PC-3 (cell line): ENCODE measurements around the gene WDR55. TPM values are rescaled to one million over a fixed set of nuclear protein-coding genes. Genes with fewer than 3 reads are reported as not detected.

Source experiments
- ATAC-seq: fragments of 200-7000 bp; cut with Tn5 transposase; 2 replicates; pipeline ENCODE4 v1.9.1; 2020; ENCODE audit warnings: mild to moderate bottlenecking, moderate library complexity
- BruUV-seq: library from RNA; stranded (reverse); fragments of 400-500 nt; replicated peaks from 2 replicates; lab custom pipeline; 2021; lab: Mats Ljungman, UMichigan
- CTCF ChIA-PET: fragments of 300-600 bp; sonication (Branson Sonifier 250); formaldehyde crosslinking; loops from one replicate; lab custom pipeline; 2022; ENCODE audit warnings: antibody characterized with exemption; lab: Charles Lee
- POLR2A ChIA-PET: fragments of 300-600 bp; sonication (Branson Sonifier 250); formaldehyde crosslinking; loops from one replicate; lab custom pipeline; 2022; ENCODE audit warnings: antibody characterized with exemption; ENCODE audit not compliant: unreplicated experiment; lab: Charles Lee
- DNase-seq: peaks from one replicate; pipeline ENCODE4 v3.0.0-alpha.2; 2015
- H2AFZ ChIP-seq: fragments of 300-600 bp; sonication (generic); 2 replicates; pipeline ENCODE4 v1.6.0; 2016; ENCODE audit warnings: antibody characterized with exemption, low read length
- H3F3A ChIP-seq: fragments of 300-600 bp; sonication (generic); one replicate; pipeline ENCODE4 v1.6.0; 2017; ENCODE audit warnings: antibody characterized with exemption, low read length, control low read depth, mild to moderate bottlenecking; ENCODE audit not compliant: unreplicated experiment
- H3K27ac ChIP-seq: fragments of 300-600 bp; sonication (generic); 2 replicates; pipeline ENCODE4 v1.5.1; 2016; ENCODE audit warnings: mild to moderate bottlenecking, low read length
- H3K27me3 ChIP-seq: fragments of 300-600 bp; sonication (generic); 2 replicates; pipeline ENCODE4 v1.6.1; 2016; ENCODE audit warnings: low read length, mixed read lengths
- H3K36me3 ChIP-seq: fragments of 300-600 bp; sonication (generic); 2 replicates; pipeline ENCODE4 v1.6.1; 2016; ENCODE audit warnings: low read depth, mixed run types, low read length, mixed read lengths
- H3K4me1 ChIP-seq: fragments of 300-600 bp; sonication (generic); 2 replicates; pipeline ENCODE4 v1.5.1; 2016; ENCODE audit warnings: low read length; ENCODE audit not compliant: insufficient read depth
- H3K4me2 ChIP-seq: fragments of 300-600 bp; sonication (generic); 2 replicates; pipeline ENCODE4 v1.6.0; 2016; ENCODE audit warnings: low read length
- H3K4me3 ChIP-seq: fragments of 300-600 bp; sonication (generic); 2 replicates; pipeline ENCODE4 v1.5.1; 2016; ENCODE audit warnings: mild to moderate bottlenecking, low read length, mixed read lengths
- H3K79me2 ChIP-seq: fragments of 300-600 bp; sonication (generic); 2 replicates; pipeline ENCODE4 v1.6.1; 2017; ENCODE audit warnings: low read length, mixed read lengths
- H3K9ac ChIP-seq: fragments of 300-600 bp; sonication (generic); 2 replicates; pipeline ENCODE4 v1.6.0; 2016; ENCODE audit warnings: mild to moderate bottlenecking, low read length
- H3K9me2 ChIP-seq: fragments of 300-600 bp; sonication (generic); replicated peaks from 2 replicates; pipeline ENCODE4 v1.6.1; 2016; ENCODE audit warnings: mixed run types, low read length, mixed read lengths
- H3K9me3 ChIP-seq: fragments of 300-600 bp; sonication (generic); 2 replicates; pipeline ENCODE4 v1.6.1; 2016; ENCODE audit warnings: low read length, mixed read lengths
- H4K20me1 ChIP-seq: fragments of 300-600 bp; sonication (generic); 2 replicates; pipeline ENCODE4 v1.6.1; 2016; ENCODE audit warnings: low read length, mixed read lengths
- EZH2 ChIP-seq: fragments of 300-600 bp; sonication (generic); IDR thresholded peaks from one replicate; pipeline ENCODE4 v1.6.1; 2017; ENCODE audit warnings: antibody characterized with exemption, mild to moderate bottlenecking, low read length; ENCODE audit not compliant: unreplicated experiment
- EZH2phosphoT487 ChIP-seq: fragments of 300-600 bp; sonication (generic); IDR thresholded peaks from 2 replicates; pipeline ENCODE4 v1.6.1; 2018; ENCODE audit warnings: mild to moderate bottlenecking, antibody characterized with exemption, low read length, borderline replicate concordance
- intact Hi-C: fragments of 100-400 bp; cut with micrococcal nuclease; formaldehyde crosslinking; loops from 2 replicates; pipeline ENCODE4 v1.9.0; 2023
- total RNA-seq: library from RNA; depleted of rRNA; stranded (reverse); fragments of >200 nt; gene quantifications from 2 replicates; pipeline ENCODE4 v1.2.3, GENCODE V29; 2014
- TF ChIP-seq, protein P1 (sequence below): fragments of 300-600 bp; sonication (generic); conservative IDR thresholded peaks from 2 replicates; pipeline ENCODE4 v1.5.1; 2017; ENCODE audit warnings: antibody characterized with exemption, low read depth, mild to moderate bottlenecking, low read length

WDR55 gene
- total RNA-seq, 1 experiment from 2014 or later = 21.2 TPM

DNA sequence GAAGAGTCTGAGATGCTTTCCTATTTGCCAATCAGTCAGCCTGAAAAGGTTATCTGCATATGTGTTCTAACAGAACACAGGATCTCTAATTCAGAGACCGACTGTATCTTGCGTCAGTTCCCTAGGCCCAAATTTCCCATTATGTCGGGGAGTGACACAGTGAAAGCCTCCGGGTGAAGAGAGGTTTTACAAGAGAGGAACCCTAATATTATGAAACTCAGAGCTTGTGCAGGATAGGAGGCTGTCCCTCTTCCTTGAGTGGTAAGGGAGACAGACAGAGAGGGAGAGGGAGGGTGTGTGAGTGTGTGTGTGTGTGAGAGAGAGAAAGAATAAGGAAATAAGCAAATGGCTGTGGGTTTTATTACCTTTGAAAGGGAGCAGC, 33.7 kb upstream of the WDR55 start:
- ATAC-seq (no peak), DNase-seq (no peak)
- Histone ChIP-seq H3F3A (no peaks in the 10 kb centered on the region), H4K20me1 (no peaks in the 10 kb centered on the region), H3K27ac (no peak overlapping the region), H3K9ac (no peak overlapping the region), H3K4me2 (no peak overlapping the region), H3K27me3 (no peaks in the 10 kb centered on the region), H3K36me3 (no peaks in the 10 kb centered on the region; the same call in 1 of the 2 replicates), H2AFZ (no peak overlapping the region), H3K9me2 (no peaks in the 10 kb centered on the region), H3K4me3 (no peak overlapping the region), H3K79me2 (no peaks in the 10 kb centered on the region), H3K4me1 (no peaks in the 10 kb centered on the region), H3K9me3 (peaks cover 4% of the 10 kb centered on the region; the same call in 1 of the 2 replicates)
- TF ChIP-seq, protein P1, sequence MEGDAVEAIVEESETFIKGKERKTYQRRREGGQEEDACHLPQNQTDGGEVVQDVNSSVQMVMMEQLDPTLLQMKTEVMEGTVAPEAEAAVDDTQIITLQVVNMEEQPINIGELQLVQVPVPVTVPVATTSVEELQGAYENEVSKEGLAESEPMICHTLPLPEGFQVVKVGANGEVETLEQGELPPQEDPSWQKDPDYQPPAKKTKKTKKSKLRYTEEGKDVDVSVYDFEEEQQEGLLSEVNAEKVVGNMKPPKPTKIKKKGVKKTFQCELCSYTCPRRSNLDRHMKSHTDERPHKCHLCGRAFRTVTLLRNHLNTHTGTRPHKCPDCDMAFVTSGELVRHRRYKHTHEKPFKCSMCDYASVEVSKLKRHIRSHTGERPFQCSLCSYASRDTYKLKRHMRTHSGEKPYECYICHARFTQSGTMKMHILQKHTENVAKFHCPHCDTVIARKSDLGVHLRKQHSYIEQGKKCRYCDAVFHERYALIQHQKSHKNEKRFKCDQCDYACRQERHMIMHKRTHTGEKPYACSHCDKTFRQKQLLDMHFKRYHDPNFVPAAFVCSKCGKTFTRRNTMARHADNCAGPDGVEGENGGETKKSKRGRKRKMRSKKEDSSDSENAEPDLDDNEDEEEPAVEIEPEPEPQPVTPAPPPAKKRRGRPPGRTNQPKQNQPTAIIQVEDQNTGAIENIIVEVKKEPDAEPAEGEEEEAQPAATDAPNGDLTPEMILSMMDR = no peak
- TF ChIP-seq EZH2phosphoT487 = no peak
- no peak for TF ChIP-seq EZH2
- intact Hi-C loops = no loop called here
- ChIA-PET CTCF (no interaction called here), POLR2A (no interaction called here)
- BruUV-seq = no TSS peak

DNA sequence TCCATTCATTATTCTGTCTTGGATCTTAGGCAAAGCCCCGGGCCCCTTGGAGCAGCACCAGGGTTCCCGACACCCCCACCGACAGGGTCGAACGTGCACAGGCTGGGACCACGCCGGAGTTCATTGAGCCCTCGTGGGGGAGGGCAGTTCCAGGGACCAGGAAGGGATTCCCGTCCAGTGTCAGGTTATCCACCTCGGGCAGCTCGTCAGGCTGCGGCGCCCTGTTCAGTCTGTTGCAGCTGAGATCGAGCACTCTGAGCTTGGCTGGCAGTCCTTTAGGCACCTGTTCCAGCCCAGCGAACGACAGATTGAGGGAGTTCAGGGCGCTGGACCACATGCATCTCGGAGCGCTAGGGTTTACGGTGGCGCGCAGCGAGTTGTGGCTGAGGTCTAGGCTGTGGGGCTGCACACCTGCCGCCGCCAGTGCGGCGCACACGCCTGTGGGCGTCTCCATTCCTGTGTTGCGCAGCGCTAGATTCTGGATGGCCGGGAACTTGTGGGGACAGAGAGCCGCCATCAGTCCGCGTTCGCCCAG, 32.8 kb upstream of the WDR55 start:
- peaks cover 4% of the 10 kb centered on the region; the same call in 1 of the 2 replicates for H3K9me3 ChIP-seq
- intact Hi-C loops = no loop called here
- H3K9me2 ChIP-seq = no peaks in the 10 kb centered on the region
- no peaks in the 10 kb centered on the region for H3F3A ChIP-seq
- no peaks in the 10 kb centered on the region for H3K79me2 ChIP-seq
- POLR2A ChIA-PET = no interaction called here
- no peak overlapping the region for H3K9ac ChIP-seq
- DNase-seq (no peak), ATAC-seq (no peak)
- CTCF ChIA-PET = no interaction called here
- TF ChIP-seq, protein P1 = no peak
- TF ChIP-seq EZH2 (no peak), EZH2phosphoT487 (no peak)
- H3K27ac ChIP-seq = no peak overlapping the region
- no peaks in the 10 kb centered on the region for H4K20me1 ChIP-seq
- H3K4me2 ChIP-seq = no peak overlapping the region
- H3K36me3 ChIP-seq = no peaks in the 10 kb centered on the region; the same call in 1 of the 2 replicates
- no peak overlapping the region for H2AFZ ChIP-seq
- BruUV-seq = no TSS peak
- no peaks in the 10 kb centered on the region for H3K27me3 ChIP-seq
- no peak overlapping the region for H3K4me3 ChIP-seq
- H3K4me1 ChIP-seq = no peaks in the 10 kb centered on the region

DNA sequence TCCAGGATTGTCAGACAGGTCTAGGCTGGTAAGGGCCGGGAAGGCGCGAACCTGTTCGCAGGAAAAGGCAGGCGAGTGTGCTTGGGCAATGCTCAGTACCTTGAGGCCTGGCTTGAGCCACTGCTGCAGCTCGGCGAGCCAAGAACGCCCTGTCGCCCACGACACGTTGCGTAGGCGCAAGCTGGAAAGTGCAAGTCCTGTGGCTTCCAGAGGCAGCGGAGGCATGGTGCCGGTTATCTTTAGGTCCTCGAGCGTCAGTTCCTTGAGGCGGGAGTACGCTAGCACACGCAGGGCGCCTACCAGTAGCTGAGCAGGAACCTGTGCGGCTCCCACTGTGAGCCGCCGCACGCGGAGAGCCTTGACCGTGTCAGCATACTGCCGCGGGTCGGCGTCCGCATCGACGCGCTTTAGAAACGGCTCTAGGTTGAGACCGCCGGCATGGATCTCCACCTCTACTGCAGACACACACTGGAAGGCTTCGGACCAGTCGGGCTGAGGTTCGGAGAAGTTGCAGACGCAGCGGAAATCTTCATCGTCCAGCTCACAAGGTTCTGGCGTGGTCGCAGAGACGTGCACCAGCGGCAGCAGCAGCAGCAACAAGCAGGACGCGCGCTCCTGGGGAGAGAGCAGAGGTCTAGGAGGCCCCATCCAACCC, 32.2 kb upstream of the WDR55 start:
- peaks cover 4% of the 10 kb centered on the region; the same call in 1 of the 2 replicates for H3K9me3 ChIP-seq
- BruUV-seq = no TSS peak
- intact Hi-C loops = no loop called here
- peak overlapping the region; percentile 69 for H3K4me2 ChIP-seq
- no peaks in the 10 kb centered on the region for H3F3A ChIP-seq
- ChIA-PET CTCF (no interaction called here), POLR2A (no interaction called here)
- TF ChIP-seq, protein P1 = no peak
- TF ChIP-seq EZH2 (no peak), EZH2phosphoT487 (no peak)
- H4K20me1 ChIP-seq = no peaks in the 10 kb centered on the region
- ATAC-seq (peak; percentile 48), DNase-seq (no peak)
- H3K9ac ChIP-seq = no peak overlapping the region
- H3K27me3 ChIP-seq = no peaks in the 10 kb centered on the region
- H3K27ac ChIP-seq = no peak overlapping the region
- peak overlapping the region; percentile 48; the same call in 1 of the 2 replicates for H2AFZ ChIP-seq
- peak overlapping the region; percentile 45; the same call in 1 of the 2 replicates for H3K4me3 ChIP-seq
- no peaks in the 10 kb centered on the region for H3K9me2 ChIP-seq
- no peaks in the 10 kb centered on the region for H3K4me1 ChIP-seq
- H3K79me2 ChIP-seq = no peaks in the 10 kb centered on the region
- H3K36me3 ChIP-seq = no peaks in the 10 kb centered on the region; the same call in 1 of the 2 replicates
